Common myeloid progenitor, CD34-positive (primary cell): ENCODE data around the gene OR10K2. TPM values are rescaled to one million over a fixed set of nuclear protein-coding genes. Genes with fewer than 3 reads are reported as not detected.

Experiments used
- CTCF ChIA-PET: fragments of 350-600 bp; sonication (Branson Sonifier 250); formaldehyde crosslinking; loops from one replicate; lab custom pipeline; 2021; ENCODE audit warnings: antibody characterized with exemption; lab: Charles Lee
- POLR2A ChIA-PET: fragments of 350-600 bp; sonication (Branson Sonifier 250); formaldehyde crosslinking; loops from one replicate; lab custom pipeline; 2021; ENCODE audit warnings: antibody characterized with exemption; lab: Charles Lee
- DNase-seq, 3 donors: peaks; one replicate each; pipeline versions ENCODE4 v3.0.0 to v3.0.0-alpha.2; 2013
- H3K27ac ChIP-seq, 2 experiments: 1 replicate in 1 of 2; 2 replicates in 1 of 2; pipeline ENCODE4 v1.7.0; 2013; ENCODE audit warnings: inconsistent platforms in 2 of 2, low read length in 2 of 2, mild to moderate bottlenecking in 2 of 2, low read depth in 1 of 2, moderate library complexity in 1 of 2; ENCODE audit not compliant: severe bottlenecking in 2 of 2, insufficient read depth in 1 of 2, poor library complexity in 1 of 2
- H3K27me3 ChIP-seq, 5 experiments: replicated peaks in 2 of 5; 1 replicate in 3 of 5; 2 replicates in 2 of 5; pipeline versions ENCODE4 v1.6.1 to v1.7.0; 2013; ENCODE audit warnings: low read length in 4 of 5, mild to moderate bottlenecking in 2 of 5, moderate library complexity in 2 of 5, inconsistent platforms in 1 of 5; ENCODE audit not compliant: insufficient read depth in 5 of 5, control insufficient read depth in 4 of 5
- H3K36me3 ChIP-seq, 4 experiments: 1 replicate in 2 of 4; 2 replicates in 2 of 4; pipeline versions ENCODE4 v1.6.1 to v1.7.0; 2013; ENCODE audit warnings: low read length in 3 of 4, control low read depth in 1 of 4, mild to moderate bottlenecking in 1 of 4; ENCODE audit not compliant: control insufficient read depth in 4 of 4, insufficient read depth in 4 of 4
- H3K4me1 ChIP-seq, 4 experiments: 1 replicate in 3 of 4; 2 replicates in 1 of 4; pipeline versions ENCODE4 v1.6.1 to v1.7.1; 2013; ENCODE audit warnings: low read length in 3 of 4, mild to moderate bottlenecking in 3 of 4, control low read depth in 1 of 4, inconsistent platforms in 1 of 4, moderate library complexity in 1 of 4; ENCODE audit not compliant: control insufficient read depth in 4 of 4, insufficient read depth in 4 of 4; ENCODE audit errors: control extremely low read depth in 1 of 4
- H3K4me3 ChIP-seq, 7 experiments: 1 replicate in 4 of 7; 2 replicates in 3 of 7; pipeline versions ENCODE4 v1.5.1 to v1.7.0; 2013; ENCODE audit warnings: mild to moderate bottlenecking in 7 of 7, low read length in 6 of 7, moderate library complexity in 6 of 7, inconsistent platforms in 2 of 7, low read depth in 2 of 7, control low read depth in 1 of 7; ENCODE audit not compliant: insufficient read depth in 4 of 7, control insufficient read depth in 1 of 7; ENCODE audit errors: extremely low read depth in 1 of 7
- H3K9me3 ChIP-seq, 5 experiments: 1 replicate in 4 of 5; 2 replicates in 1 of 5; pipeline versions ENCODE4 v1.6.1 to v1.7.1; 2013; ENCODE audit warnings: low read length in 4 of 5, mild to moderate bottlenecking in 2 of 5, inconsistent platforms in 1 of 5, low read depth in 1 of 5, moderate library complexity in 1 of 5; ENCODE audit not compliant: control insufficient read depth in 4 of 5, insufficient read depth in 2 of 5; ENCODE audit errors: control extremely low read depth in 1 of 5
- whole genome bisulfite sequencing: methylation state at CpG from one replicate; pipeline ENCODE4 v1.1.5; 2013; ENCODE audit not compliant: insufficient coverage; 5-methylcytosine and 5-hydroxymethylcytosine counted together
- polyA plus RNA-seq: library from polyadenylated mRNA; unstranded; fragments of 120-200 nt; gene quantifications from one replicate; pipeline ENCODE4 v1.2.1, GENCODE V29; 2013

The OR10K2 gene
- not detected for polyA plus RNA-seq

- Histone ChIP-seq H3K27ac (no peak within 1 kb of the TSS), H3K36me3 (no peaks in the 10 kb centered on the region), H3K9me3 (peaks cover 0 to 4% (median 0%) of the 10 kb centered on the region in 5 experiments), H3K27me3 (peaks cover 0 to 2% (median 0%) of the 10 kb centered on the region in 5 experiments), H3K4me1 (no peaks in the 10 kb centered on the region), H3K4me3 (no peak within 1 kb of the TSS)
- ChIA-PET POLR2A (no interaction called here), CTCF (no interaction called here)
- 100% methylated on average over 1 of the region's 1 CpG for WGBS
- no peak for DNase-seq
Measured at GRCh38 chr1:158426137-158426536, at the start of gene OR10K2. Gene OR10K2, minus strand, starts transcription at chr1:158426237. Its CDS starts 5,371 bp downstream, at chr1:158420866.

GRCh38 chr1:158471920-158472319, 45.9 kb upstream of the OR10K2 start, which contains the start of gene OR10R2:
Gene OR10R2, plus strand, starts transcription at chr1:158472220. Its CDS starts 106 bp downstream, at chr1:158472326.
- no peaks in the 10 kb centered on the region for H3K36me3 ChIP-seq
- ChIA-PET POLR2A (no interaction called here), CTCF (no interaction called here)
- H3K4me3 ChIP-seq: no peak within 1 kb of the TSS
- no peak for DNase-seq
- H3K9me3 ChIP-seq: no peaks in the 10 kb centered on the region
- no peak within 1 kb of the TSS for H3K27ac ChIP-seq
- peaks cover 0 to 2% (median 0%) of the 10 kb centered on the region in 5 experiments for H3K27me3 ChIP-seq
- H3K4me1 ChIP-seq: no peaks in the 10 kb centered on the region

DNA sequence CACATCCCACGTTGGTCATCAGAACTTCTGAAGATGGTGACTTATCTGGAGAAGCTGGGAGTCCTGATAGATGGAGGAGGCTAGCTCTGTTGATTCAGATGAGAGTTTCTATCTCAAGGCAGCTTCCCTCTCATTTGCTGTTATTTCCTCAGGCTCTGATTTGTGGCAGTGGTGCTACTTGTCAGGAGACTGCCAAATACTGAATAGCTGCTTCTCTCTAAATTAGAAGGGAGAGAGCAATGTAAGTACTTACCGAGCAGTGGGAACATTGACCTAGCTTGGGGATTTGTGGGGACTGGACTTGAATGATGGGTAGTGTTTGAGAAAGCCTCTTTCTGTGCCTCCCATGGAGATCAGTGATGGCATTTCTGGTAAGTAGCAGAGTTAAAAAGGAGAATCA, 35.5 kb upstream of the OR10K2 start, which contains the start of gene OR10K1:
TSS of gene OR10K1 (plus strand) at position 301 of the 400 bp plus-strand sequence. CDS start 3,728 bp downstream, outside the sequence.
- no peak for DNase-seq
- H3K27ac ChIP-seq: no peak within 1 kb of the TSS
- H3K4me1 ChIP-seq: no peaks in the 10 kb centered on the region
- no peaks in the 10 kb centered on the region for H3K36me3 ChIP-seq
- ChIA-PET POLR2A (no interaction called here), CTCF (no interaction called here)
- no peaks in the 10 kb centered on the region for H3K27me3 ChIP-seq
- no peaks in the 10 kb centered on the region for H3K9me3 ChIP-seq
- H3K4me3 ChIP-seq: no peak within 1 kb of the TSS
- no CpG with 5 or more reads among the region's 2 CpGs for WGBS

- H3K27ac ChIP-seq: no peak overlapping the region
- ChIA-PET CTCF (no interaction called here), POLR2A (no interaction called here)
- H3K4me3 ChIP-seq: no peak overlapping the region
- no peaks in the 10 kb centered on the region for H3K4me1 ChIP-seq
- peaks cover 0 to 1% (median 0%) of the 10 kb centered on the region in 5 experiments for H3K27me3 ChIP-seq
- no peak for DNase-seq
- H3K9me3 ChIP-seq: peaks cover 0 to 2% (median 0%) of the 10 kb centered on the region in 5 experiments
- H3K36me3 ChIP-seq: no peaks in the 10 kb centered on the region
Measured at GRCh38 chr1:158458263-158458662, 32.2 kb upstream of the OR10K2 start.

DNA sequence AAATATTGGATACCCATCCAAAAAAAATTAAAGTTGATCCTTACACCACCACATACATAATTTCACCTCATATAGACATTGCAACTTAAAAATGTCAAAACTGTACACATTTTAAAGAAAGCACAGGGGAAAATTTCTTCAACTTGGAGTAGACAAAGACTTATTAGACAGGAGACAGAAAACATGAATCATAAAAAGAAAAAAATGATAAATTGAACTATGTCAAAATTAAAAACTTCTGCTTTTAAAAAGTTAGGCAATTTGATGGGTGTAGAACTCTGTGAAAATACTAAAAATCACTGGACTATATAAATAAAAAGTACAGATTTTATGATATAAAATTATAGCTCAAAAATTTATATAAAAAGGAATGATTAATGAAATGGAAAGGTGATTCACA, 31.2 kb upstream of the OR10K2 start:
- Histone ChIP-seq H3K9me3 (peaks cover 0 to 2% (median under 1%) of the 10 kb centered on the region in 5 experiments), H3K36me3 (no peaks in the 10 kb centered on the region), H3K4me1 (no peaks in the 10 kb centered on the region), H3K4me3 (no peak overlapping the region), H3K27ac (no peak overlapping the region), H3K27me3 (peaks cover 0 to 1% (median 0%) of the 10 kb centered on the region in 5 experiments)
- no peak for DNase-seq
- ChIA-PET POLR2A (no interaction called here), CTCF (no interaction called here)

- CTCF ChIA-PET: no interaction called here
- 100% methylated on average over 1 of the region's 1 CpG for WGBS
- Histone ChIP-seq H3K27ac (no peak overlapping the region), H3K36me3 (no peaks in the 10 kb centered on the region), H3K4me3 (no peak overlapping the region), H3K27me3 (peaks cover 0 to 1% (median 0%) of the 10 kb centered on the region in 5 experiments), H3K4me1 (no peaks in the 10 kb centered on the region), H3K9me3 (peaks cover 0 to 11% (median 2%) of the 10 kb centered on the region in 5 experiments)
- POLR2A ChIA-PET: no interaction called here
- DNase-seq: no peak
Measured at GRCh38 chr1:158454537-158454936, 28.5 kb upstream of the OR10K2 start.

DNA sequence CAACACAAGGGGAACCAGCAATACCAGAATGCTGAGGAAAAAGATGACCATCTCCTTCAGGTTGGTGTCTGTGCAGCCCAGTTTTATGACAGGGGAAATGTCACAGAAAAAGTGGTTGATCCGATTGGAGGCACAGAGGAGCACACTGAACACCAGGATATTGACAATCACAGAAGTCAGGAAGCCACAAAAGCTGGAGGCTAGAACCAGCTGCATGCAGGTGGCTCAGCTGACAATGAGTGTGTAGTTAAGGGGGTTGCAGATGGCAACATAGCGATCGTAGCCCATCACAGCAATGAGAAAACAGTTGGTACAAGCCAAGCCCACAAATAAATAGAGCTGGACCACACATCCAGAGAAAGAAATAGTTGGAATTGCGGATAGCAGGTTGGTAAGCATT, 19.3 kb upstream of the OR10K2 start:
- ChIA-PET CTCF (no interaction called here), POLR2A (no interaction called here)
- DNase-seq: no peak
- H3K4me1 ChIP-seq: no peaks in the 10 kb centered on the region
- H3K36me3 ChIP-seq: no peaks in the 10 kb centered on the region
- H3K9me3 ChIP-seq: no peaks in the 10 kb centered on the region
- H3K27me3 ChIP-seq: peaks cover 0 to 5% (median 0%) of the 10 kb centered on the region in 5 experiments
- WGBS: 100% methylated on average over 2 of the region's 4 CpGs
- H3K27ac ChIP-seq: no peak overlapping the region
- H3K4me3 ChIP-seq: no peak overlapping the region
